Right lobe of liver (tissue), 4 donors: Measurements from ENCODE around the gene COL2A1.

Experiments
- POLR2A ChIP-seq: fragments of 450-650 bp; IDR thresholded peaks from one replicate; pipeline ENCODE4 v1.6.1; 2017; ENCODE audit warnings: antibody characterized with exemption, mild to moderate bottlenecking
- TF ChIP-seq, protein P1 (sequence below), 4 donors: fragments of 200-600 bp in 3 of 4; fragments of 450-650 bp in 1 of 4; IDR thresholded peaks; one replicate each; pipeline versions ENCODE4 v1.5.1 to v1.8.0; 2016 to 2022; ENCODE audit warnings: antibody characterized with exemption in 4 of 4, mild to moderate bottlenecking in 2 of 4
- donor health status: DM: no; HTN: no; CAD: no.
- donor health status: DM: no; HTN: no; CAD: no.
- donor health status: DM: no; HTN: yes; CAD: no.

GRCh38 chr12:48051681-48052080 lies 47.4 kb upstream of the COL2A1 start:
- TF ChIP-seq, protein P1, sequence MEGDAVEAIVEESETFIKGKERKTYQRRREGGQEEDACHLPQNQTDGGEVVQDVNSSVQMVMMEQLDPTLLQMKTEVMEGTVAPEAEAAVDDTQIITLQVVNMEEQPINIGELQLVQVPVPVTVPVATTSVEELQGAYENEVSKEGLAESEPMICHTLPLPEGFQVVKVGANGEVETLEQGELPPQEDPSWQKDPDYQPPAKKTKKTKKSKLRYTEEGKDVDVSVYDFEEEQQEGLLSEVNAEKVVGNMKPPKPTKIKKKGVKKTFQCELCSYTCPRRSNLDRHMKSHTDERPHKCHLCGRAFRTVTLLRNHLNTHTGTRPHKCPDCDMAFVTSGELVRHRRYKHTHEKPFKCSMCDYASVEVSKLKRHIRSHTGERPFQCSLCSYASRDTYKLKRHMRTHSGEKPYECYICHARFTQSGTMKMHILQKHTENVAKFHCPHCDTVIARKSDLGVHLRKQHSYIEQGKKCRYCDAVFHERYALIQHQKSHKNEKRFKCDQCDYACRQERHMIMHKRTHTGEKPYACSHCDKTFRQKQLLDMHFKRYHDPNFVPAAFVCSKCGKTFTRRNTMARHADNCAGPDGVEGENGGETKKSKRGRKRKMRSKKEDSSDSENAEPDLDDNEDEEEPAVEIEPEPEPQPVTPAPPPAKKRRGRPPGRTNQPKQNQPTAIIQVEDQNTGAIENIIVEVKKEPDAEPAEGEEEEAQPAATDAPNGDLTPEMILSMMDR (IDR thresholded peaks at IDR 0.05) = no peak
- no peak for TF ChIP-seq POLR2A
